H1 (cell line): ENCODE data around the gene MACROD2. TPM values are rescaled to one million over a fixed set of nuclear protein-coding genes. Genes with fewer than 3 reads are reported as not detected.

Experiments
- CHD1 ChIP-seq: IDR thresholded peaks from 2 replicates; pipeline ENCODE4 v1.6.1; 2012; ENCODE audit warnings: low read depth, low read length, improper control_type of control experiment
- EGR1 ChIP-seq: IDR thresholded peaks from 2 replicates; pipeline ENCODE4 v1.6.1; 2011; ENCODE audit warnings: low read depth, low read length, borderline replicate concordance
- GTF2F1 ChIP-seq: IDR thresholded peaks from 2 replicates; pipeline ENCODE4 v1.6.1; 2012; ENCODE audit warnings: low read depth, low read length, improper control_type of control experiment, borderline replicate concordance
- JUN ChIP-seq: IDR thresholded peaks from 2 replicates; pipeline ENCODE4 v1.6.1; 2011; ENCODE audit warnings: low read depth, mild to moderate bottlenecking, improper control_type of control experiment, low read length
- POU5F1 ChIP-seq: IDR thresholded peaks from 2 replicates; pipeline ENCODE4 v1.6.1; 2011; ENCODE audit warnings: low read depth, mild to moderate bottlenecking, low read length, moderate library complexity
- RXRA ChIP-seq: IDR thresholded peaks from 2 replicates; pipeline ENCODE4 v1.6.1; 2011; ENCODE audit warnings: low read depth, mild to moderate bottlenecking, low read length, moderate library complexity; ENCODE audit not compliant: insufficient read depth
- SAP30 ChIP-seq: fragments of 300-600 bp; sonication (generic); IDR thresholded peaks from 2 replicates; pipeline ENCODE4 v1.7.1; 2012; ENCODE audit warnings: low read length, moderate library complexity, mild to moderate bottlenecking, inconsistent platforms; ENCODE audit not compliant: insufficient read depth, insufficient replicate concordance
- polyA plus RNA-seq, 7 experiments: library from polyadenylated mRNA; depleted of rRNA in 3 of 7; stranded (reverse) in 5 of 7; unstranded in 2 of 7; fragments of >200 nt in 5 of 7; fragments of 200-250 nt in 2 of 7; gene quantifications; 1 replicate in 5 of 7; 2 replicates in 1 of 7; 4 replicates in 1 of 7; pipeline versions ENCODE4 v1.2.1 to v1.2.3, GENCODE V29; 2011 to 2013; ENCODE audit warnings: missing spikeins in 2 of 7, mixed read lengths in 2 of 7
- total RNA-seq: library from RNA; stranded (reverse); fragmentation: NEBNext Ultra II Directional; extraction: Animal tissue kit (Norgen Biotek cat#: 25700); gene quantifications from 2 replicates; pipeline ENCODE4 v1.2.1, GENCODE V29; 2021
- TF ChIP-seq, protein P1 (sequence below): fragments of 300-600 bp; sonication (generic); IDR thresholded peaks from 2 replicates; pipeline ENCODE4 v1.7.1; 2012; ENCODE audit warnings: low read length, moderate library complexity, mild to moderate bottlenecking, inconsistent platforms; ENCODE audit not compliant: insufficient replicate concordance

Gene MACROD2
- total and polyA plus RNA-seq, 2 of the 8 experiments (the other 6 are each of a cell fraction or from before 2014, with no cell fraction given) = 0.70 to 3.9 TPM

DNA sequence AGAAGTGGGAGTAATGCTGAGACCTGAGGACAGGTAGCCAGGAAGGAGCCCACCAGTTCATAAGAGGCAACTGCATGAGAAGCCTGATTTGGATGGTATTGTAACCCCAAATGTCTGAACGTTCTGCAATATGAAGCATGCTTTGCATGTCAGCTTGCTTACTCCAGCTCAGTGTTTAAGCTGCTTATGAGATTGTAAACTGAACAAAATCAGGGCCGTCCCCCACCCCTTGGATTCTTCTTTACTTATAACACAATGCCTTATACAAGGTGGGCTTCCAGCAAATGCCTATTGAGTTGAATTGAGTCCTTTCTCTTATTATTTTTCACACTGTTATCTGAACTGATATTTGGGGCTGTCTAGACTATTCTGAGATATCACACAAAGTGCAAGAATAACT, 1816.6 kb downstream of the MACROD2 start (continued):
- no peak for TF ChIP-seq SAP30
- TF ChIP-seq, protein P1, sequence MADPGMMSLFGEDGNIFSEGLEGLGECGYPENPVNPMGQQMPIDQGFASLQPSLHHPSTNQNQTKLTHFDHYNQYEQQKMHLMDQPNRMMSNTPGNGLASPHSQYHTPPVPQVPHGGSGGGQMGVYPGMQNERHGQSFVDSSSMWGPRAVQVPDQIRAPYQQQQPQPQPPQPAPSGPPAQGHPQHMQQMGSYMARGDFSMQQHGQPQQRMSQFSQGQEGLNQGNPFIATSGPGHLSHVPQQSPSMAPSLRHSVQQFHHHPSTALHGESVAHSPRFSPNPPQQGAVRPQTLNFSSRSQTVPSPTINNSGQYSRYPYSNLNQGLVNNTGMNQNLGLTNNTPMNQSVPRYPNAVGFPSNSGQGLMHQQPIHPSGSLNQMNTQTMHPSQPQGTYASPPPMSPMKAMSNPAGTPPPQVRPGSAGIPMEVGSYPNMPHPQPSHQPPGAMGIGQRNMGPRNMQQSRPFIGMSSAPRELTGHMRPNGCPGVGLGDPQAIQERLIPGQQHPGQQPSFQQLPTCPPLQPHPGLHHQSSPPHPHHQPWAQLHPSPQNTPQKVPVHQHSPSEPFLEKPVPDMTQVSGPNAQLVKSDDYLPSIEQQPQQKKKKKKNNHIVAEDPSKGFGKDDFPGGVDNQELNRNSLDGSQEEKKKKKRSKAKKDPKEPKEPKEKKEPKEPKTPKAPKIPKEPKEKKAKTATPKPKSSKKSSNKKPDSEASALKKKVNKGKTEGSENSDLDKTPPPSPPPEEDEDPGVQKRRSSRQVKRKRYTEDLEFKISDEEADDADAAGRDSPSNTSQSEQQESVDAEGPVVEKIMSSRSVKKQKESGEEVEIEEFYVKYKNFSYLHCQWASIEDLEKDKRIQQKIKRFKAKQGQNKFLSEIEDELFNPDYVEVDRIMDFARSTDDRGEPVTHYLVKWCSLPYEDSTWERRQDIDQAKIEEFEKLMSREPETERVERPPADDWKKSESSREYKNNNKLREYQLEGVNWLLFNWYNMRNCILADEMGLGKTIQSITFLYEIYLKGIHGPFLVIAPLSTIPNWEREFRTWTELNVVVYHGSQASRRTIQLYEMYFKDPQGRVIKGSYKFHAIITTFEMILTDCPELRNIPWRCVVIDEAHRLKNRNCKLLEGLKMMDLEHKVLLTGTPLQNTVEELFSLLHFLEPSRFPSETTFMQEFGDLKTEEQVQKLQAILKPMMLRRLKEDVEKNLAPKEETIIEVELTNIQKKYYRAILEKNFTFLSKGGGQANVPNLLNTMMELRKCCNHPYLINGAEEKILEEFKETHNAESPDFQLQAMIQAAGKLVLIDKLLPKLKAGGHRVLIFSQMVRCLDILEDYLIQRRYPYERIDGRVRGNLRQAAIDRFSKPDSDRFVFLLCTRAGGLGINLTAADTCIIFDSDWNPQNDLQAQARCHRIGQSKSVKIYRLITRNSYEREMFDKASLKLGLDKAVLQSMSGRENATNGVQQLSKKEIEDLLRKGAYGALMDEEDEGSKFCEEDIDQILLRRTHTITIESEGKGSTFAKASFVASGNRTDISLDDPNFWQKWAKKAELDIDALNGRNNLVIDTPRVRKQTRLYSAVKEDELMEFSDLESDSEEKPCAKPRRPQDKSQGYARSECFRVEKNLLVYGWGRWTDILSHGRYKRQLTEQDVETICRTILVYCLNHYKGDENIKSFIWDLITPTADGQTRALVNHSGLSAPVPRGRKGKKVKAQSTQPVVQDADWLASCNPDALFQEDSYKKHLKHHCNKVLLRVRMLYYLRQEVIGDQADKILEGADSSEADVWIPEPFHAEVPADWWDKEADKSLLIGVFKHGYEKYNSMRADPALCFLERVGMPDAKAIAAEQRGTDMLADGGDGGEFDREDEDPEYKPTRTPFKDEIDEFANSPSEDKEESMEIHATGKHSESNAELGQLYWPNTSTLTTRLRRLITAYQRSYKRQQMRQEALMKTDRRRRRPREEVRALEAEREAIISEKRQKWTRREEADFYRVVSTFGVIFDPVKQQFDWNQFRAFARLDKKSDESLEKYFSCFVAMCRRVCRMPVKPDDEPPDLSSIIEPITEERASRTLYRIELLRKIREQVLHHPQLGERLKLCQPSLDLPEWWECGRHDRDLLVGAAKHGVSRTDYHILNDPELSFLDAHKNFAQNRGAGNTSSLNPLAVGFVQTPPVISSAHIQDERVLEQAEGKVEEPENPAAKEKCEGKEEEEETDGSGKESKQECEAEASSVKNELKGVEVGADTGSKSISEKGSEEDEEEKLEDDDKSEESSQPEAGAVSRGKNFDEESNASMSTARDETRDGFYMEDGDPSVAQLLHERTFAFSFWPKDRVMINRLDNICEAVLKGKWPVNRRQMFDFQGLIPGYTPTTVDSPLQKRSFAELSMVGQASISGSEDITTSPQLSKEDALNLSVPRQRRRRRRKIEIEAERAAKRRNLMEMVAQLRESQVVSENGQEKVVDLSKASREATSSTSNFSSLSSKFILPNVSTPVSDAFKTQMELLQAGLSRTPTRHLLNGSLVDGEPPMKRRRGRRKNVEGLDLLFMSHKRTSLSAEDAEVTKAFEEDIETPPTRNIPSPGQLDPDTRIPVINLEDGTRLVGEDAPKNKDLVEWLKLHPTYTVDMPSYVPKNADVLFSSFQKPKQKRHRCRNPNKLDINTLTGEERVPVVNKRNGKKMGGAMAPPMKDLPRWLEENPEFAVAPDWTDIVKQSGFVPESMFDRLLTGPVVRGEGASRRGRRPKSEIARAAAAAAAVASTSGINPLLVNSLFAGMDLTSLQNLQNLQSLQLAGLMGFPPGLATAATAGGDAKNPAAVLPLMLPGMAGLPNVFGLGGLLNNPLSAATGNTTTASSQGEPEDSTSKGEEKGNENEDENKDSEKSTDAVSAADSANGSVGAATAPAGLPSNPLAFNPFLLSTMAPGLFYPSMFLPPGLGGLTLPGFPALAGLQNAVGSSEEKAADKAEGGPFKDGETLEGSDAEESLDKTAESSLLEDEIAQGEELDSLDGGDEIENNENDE = no peak
- TF ChIP-seq POU5F1 = no peak
- no peak for TF ChIP-seq RXRA
- no peak for TF ChIP-seq JUN
- no peak for TF ChIP-seq GTF2F1
- no peak for TF ChIP-seq CHD1
- no peak for TF ChIP-seq EGR1
